AG04449 (cell line): Measurements from ENCODE around the gene TMEM108.

ENCODE experiments used
- CTCF ChIA-PET: fragments of 350-600 bp; formaldehyde crosslinking; extraction: SDS; loops from one replicate; lab custom pipeline; 2021; ENCODE audit warnings: antibody characterized with exemption; lab: Yijun Ruan, JAX
- POLR2A ChIA-PET: fragments of 400-600, 350-600 bp; formaldehyde crosslinking; extraction: SDS; loops from one replicate; lab custom pipeline; 2020; ENCODE audit warnings: antibody characterized with exemption, inconsistent platforms; lab: Yijun Ruan, JAX
- DNase-seq: peaks from one replicate; pipeline ENCODE4 v3.0.0-alpha.2; 2010; ENCODE audit warnings: low read depth, low spot score
- H3K4me3 ChIP-seq: 2 replicates; pipeline ENCODE4 v1.5.1; 2011; ENCODE audit warnings: low read depth, mild to moderate bottlenecking, control low read depth, low read length
- CTCF ChIP-seq: IDR thresholded peaks from one replicate; pipeline ENCODE4 v1.5.1; 2011; ENCODE audit warnings: mild to moderate bottlenecking, moderate library complexity, low read length, control low read depth, inconsistent platforms; ENCODE audit not compliant: insufficient read depth; ENCODE audit errors: missing control alignments

Gene TMEM108

DNA sequence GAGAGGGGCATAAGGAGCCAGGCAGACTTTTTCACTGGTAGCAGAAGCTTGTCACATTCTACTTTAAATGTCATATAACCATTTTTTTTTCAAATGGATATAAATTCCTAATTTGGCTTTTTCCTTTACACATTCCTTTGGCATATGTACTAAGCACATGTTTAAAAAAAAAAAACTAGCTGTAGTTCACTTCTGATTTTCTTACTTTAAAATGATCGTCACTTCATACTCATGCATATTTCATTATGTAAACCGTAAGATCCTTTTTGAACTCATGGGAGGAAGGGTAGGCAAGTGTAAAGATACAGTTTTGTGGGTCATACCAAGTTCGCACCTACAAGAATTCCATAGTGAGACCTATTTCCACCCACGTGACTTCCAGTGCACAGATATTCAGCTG, 316.5 kb downstream of the TMEM108 start:
- POLR2A ChIA-PET: no interaction called here
- CTCF ChIA-PET: no interaction called here
- no peak overlapping the region for H3K4me3 ChIP-seq
- no peak for TF ChIP-seq CTCF
- DNase-seq: no peak

- DNase-seq: no peak
- ChIA-PET CTCF (no interaction called here), POLR2A (no interaction called here)
- TF ChIP-seq CTCF: no peak
- H3K4me3 ChIP-seq: no peak overlapping the region
These were observed 322.3 kb downstream of the TMEM108 start for GRCh38 chr3:133360476-133360875.

DNA sequence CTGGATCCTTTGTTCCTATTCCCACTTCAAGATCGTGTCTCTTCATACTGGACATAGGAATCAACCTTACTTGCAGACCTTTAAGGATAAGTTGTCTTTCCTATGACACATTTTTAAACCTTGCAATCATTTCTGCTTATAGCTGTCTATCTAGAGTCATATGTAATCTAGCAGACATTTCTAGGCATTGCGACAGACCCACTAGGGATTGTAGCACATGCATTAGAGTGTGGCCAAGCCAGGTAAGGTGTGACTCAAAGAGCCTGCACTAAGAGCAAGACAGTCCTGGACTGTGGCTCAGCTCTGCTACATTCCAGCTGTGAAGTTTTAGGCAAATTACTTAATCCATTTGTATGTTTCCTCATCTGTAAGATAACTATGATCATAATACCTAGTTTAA, 322.8 kb downstream of the TMEM108 start:
- ChIA-PET CTCF (no interaction called here), POLR2A (no interaction called here)
- H3K4me3 ChIP-seq: no peak overlapping the region
- no peak for DNase-seq
- TF ChIP-seq CTCF: no peak

GRCh38 chr3:133361435-133361834, 323.2 kb downstream of the TMEM108 start:
- no peak overlapping the region for H3K4me3 ChIP-seq
- POLR2A ChIA-PET: no interaction called here
- DNase-seq: no peak
- TF ChIP-seq CTCF: no peak
- CTCF ChIA-PET: no interaction called here

DNA sequence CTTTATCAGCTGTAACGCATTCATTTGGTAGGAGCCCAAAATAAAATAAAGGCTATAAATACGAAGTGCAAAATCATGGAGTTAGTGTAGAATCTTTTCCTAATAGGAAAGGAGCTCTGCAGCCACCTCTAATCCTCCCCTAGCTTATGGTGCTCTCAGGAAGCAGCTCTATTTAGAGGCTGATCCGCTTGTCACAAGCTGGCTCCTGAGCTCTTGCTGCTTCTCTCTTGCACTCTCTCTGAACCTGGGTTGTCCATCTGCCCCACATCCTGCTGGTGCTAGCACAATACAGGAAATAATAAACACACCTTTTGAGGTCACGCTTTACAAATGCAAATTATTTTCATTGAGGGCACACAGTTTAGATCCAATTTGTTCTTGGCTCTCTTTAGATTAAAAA, 324.3 kb downstream of the TMEM108 start:
- no peak for DNase-seq
- POLR2A ChIA-PET: no interaction called here
- H3K4me3 ChIP-seq: no peak overlapping the region
- no peak for TF ChIP-seq CTCF
- CTCF ChIA-PET: no interaction called here

GRCh38 chr3:133364704-133365103, 326.5 kb downstream of the TMEM108 start:
- TF ChIP-seq CTCF: no peak
- no peak overlapping the region for H3K4me3 ChIP-seq
- POLR2A ChIA-PET: no interaction called here
- CTCF ChIA-PET: interaction anchor here (0.8 to 1.7 kb wide), 3 partner anchors 18 to 633 kb away, joined by 3 to 7 read pairs (median 7); no protein-coding TSS in a partner anchor
- DNase-seq: no peak
